ENCODE data around the gene WDR54. TPM values are rescaled to one million over a fixed set of nuclear protein-coding genes. Genes with fewer than 3 reads are reported as not detected.
A peak's percentile ranks its signal among the peaks of the same experiment; 100 is the strongest.

The WDR54 gene
- total and polyA plus RNA-seq, 12 donors = 6.4 to 23.9 (median 14.5) TPM

DNA sequence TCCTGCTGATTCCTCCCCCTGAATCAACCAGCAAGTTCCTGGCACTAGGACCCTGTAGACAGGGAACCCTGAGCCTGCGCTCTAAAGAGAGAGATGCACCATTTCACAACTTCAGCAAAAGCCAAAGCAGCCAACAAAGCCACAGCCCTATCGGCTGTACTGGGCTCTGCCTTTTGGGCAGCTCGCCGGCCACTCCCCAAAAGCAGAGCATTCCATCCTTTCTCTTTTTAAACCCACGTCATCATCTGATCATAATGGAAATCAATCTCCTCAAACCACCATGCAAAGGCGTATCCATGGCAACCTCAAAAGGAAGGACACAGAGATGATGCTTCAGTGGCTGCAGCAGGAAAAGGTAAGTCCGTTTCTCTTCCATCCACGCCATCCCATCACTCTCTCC is 36.1 kb upstream of the WDR54 start:
- intact Hi-C loops (cut with DNase I) = no loop called here
- Histone ChIP-seq H3K4me1 (replicated peaks in 1 of 2) (peaks cover 18 to 70% of the 10 kb centered on the region in 2 donors), H3K27ac (peak overlapping the region in 1 of 5 donors; percentile 74)

DNA sequence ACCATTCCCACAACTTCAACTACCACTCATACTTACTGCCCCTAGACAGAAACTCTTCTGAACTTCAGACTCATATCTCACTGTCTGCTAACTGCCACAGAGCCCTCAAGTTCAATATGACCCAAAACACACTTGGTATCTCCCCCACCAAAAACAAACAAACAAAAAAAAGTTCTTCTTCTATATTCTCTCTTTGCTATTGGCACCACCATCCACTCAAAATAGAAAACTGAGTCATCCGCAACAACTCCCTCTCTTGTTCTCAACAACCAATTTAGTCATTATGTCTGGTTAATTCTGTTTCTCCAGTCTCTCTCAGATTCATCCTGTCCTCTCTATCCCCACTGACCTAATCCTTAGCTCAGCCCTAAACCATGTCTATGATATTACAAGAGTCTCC is 34.2 kb upstream of the WDR54 start:
- Histone ChIP-seq H3K36me3 (replicated peaks in 1 of 2) (peaks cover 0 to 5% of the 10 kb centered on the region in 2 donors), H3K4me3 (no peak overlapping the region), H3K9me3 (replicated peaks in 1 of 3) (no peaks in the 10 kb centered on the region), H3K27me3 (no peaks in the 10 kb centered on the region), H3K27ac (peak overlapping the region in 2 of 5 donors; percentile 68 to 74), H3K4me1 (replicated peaks in 1 of 2) (peaks cover 20 to 66% of the 10 kb centered on the region in 2 donors)
- DNase-seq = no peak
- intact Hi-C loops (cut with DNase I) = no loop called here
- WGBS, 4 donors = 49 to 71% (median 66%) methylated on average over 1 of the region's 1 CpG
- TF ChIP-seq POLR2A (IDR thresholded peaks at IDR 0.05) = no peak
- TF ChIP-seq, protein P1, sequence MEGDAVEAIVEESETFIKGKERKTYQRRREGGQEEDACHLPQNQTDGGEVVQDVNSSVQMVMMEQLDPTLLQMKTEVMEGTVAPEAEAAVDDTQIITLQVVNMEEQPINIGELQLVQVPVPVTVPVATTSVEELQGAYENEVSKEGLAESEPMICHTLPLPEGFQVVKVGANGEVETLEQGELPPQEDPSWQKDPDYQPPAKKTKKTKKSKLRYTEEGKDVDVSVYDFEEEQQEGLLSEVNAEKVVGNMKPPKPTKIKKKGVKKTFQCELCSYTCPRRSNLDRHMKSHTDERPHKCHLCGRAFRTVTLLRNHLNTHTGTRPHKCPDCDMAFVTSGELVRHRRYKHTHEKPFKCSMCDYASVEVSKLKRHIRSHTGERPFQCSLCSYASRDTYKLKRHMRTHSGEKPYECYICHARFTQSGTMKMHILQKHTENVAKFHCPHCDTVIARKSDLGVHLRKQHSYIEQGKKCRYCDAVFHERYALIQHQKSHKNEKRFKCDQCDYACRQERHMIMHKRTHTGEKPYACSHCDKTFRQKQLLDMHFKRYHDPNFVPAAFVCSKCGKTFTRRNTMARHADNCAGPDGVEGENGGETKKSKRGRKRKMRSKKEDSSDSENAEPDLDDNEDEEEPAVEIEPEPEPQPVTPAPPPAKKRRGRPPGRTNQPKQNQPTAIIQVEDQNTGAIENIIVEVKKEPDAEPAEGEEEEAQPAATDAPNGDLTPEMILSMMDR (IDR thresholded peaks at IDR 0.05) = no peak

More for the DNA sequence above, 36.1 kb upstream of the WDR54 start:
- Histone ChIP-seq H3K27me3 (no peaks in the 10 kb centered on the region), H3K36me3 (replicated peaks in 1 of 2) (peaks cover 0 to 5% of the 10 kb centered on the region in 2 donors), H3K9me3 (replicated peaks in 1 of 3) (no peaks in the 10 kb centered on the region), H3K4me3 (no peak overlapping the region)
- WGBS, 4 donors = 77 to 85% (median 77%) methylated on average over 8 of the region's 8 CpGs
- peak in 1 of 7 donors; percentile 13 for DNase-seq
- TF ChIP-seq, protein P1 (IDR thresholded peaks at IDR 0.05) = no peak
- TF ChIP-seq POLR2A (IDR thresholded peaks at IDR 0.05) = no peak

DNA sequence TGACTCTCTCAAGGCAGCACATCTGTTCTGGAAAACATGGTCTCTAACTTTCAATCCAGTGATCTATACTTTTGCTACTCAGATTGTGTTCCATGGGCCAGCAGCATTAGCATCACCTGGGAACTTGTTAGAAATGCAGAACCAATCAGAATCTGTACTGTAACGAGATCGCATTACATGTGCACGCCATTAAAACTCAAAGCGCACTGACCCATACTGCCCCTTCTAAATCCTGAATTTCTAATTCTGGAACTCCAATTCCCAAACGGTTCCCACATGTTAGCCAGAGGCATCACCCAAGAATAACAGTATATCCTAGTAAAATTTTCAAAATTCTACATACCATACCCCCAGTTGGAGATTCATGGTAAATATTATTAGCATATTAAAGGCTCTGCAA is 30.9 kb upstream of the WDR54 start:
- Histone ChIP-seq H3K27me3 (no peaks in the 10 kb centered on the region), H3K9me3 (replicated peaks in 1 of 3) (no peaks in the 10 kb centered on the region), H3K4me3 (peak overlapping the region in 1 of 4 donors; percentile 85), H3K36me3 (replicated peaks in 1 of 2) (peaks cover 0 to under 1% of the 10 kb centered on the region in 2 donors), H3K27ac (peak overlapping the region in 1 of 5 donors; percentile 88), H3K4me1 (replicated peaks in 1 of 2) (peaks cover 20 to 47% of the 10 kb centered on the region in 2 donors)
- TF ChIP-seq, protein P1 (IDR thresholded peaks at IDR 0.05) = no peak
- no peak for TF ChIP-seq POLR2A (IDR thresholded peaks at IDR 0.05)
- no peak for DNase-seq
- intact Hi-C loops (cut with DNase I) = loop anchor here (10.0 kb wide), 2 partner anchors 56 to 136 kb away; no protein-coding TSS in a partner anchor
- 56 to 73% (median 68%) methylated on average over 5 of the region's 5 CpGs for WGBS, 4 donors

DNA sequence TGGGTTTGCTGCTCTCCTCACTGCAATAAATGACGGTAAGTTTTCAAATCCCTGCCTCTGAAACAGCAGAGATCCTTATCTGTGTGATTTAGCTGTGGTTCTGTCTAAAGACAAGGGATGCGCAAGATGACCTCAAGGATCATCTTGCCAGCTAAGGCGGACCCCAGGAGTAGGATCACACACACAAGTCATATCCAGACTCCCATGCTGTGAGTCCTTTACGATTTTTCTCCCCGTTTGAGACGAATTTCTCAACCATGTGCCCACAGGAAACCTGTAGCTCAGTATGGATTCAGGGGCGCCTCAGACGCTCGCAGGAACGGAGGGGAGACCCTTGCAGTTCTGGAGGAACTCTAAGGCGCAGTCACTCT is 30.3 kb upstream of the WDR54 start:
- intact Hi-C loops (cut with DNase I) = loop anchor here (10.0 kb wide), 2 partner anchors 56 to 136 kb away; no protein-coding TSS in a partner anchor

More for the DNA sequence above, 30.3 kb upstream of the WDR54 start:
- H3K4me3 ChIP-seq = peak overlapping the region in 3 of 4 donors; percentile 2 to 85 (median 78)
- TF ChIP-seq, protein P1 (IDR thresholded peaks at IDR 0.05) = no peak
- no peak for TF ChIP-seq POLR2A (IDR thresholded peaks at IDR 0.05)
- peak overlapping the region in 3 of 5 donors; percentile 84 to 92 (median 88) for H3K27ac ChIP-seq
- DNase-seq = peak in 2 of 7 donors; percentile 24 to 39
- no peaks in the 10 kb centered on the region for H3K9me3 ChIP-seq (replicated peaks in 1 of 3)
- no peaks in the 10 kb centered on the region for H3K27me3 ChIP-seq
- 0 to 1% (median 0%) methylated on average over 3 to 11 of the region's 11 CpGs for WGBS, 4 donors
- H3K36me3 ChIP-seq (replicated peaks in 1 of 2) = no peaks in the 10 kb centered on the region
- H3K4me1 ChIP-seq (replicated peaks in 1 of 2) = peaks cover 20 to 43% of the 10 kb centered on the region in 2 donors

Measured in adrenal gland (tissue), 12 donors.